ENCODE data around the gene ARRDC5. TPM values are rescaled to one million over a fixed set of nuclear protein-coding genes. Genes with fewer than 3 reads are reported as not detected.
A peak's percentile ranks its signal among the peaks of the same experiment; 100 is the strongest.

Gene ARRDC5
- total and polyA plus RNA-seq, 2 of the 13 experiments (the other 11 are each of a cell fraction or from before 2014, with no cell fraction given) = not detected

DNA sequence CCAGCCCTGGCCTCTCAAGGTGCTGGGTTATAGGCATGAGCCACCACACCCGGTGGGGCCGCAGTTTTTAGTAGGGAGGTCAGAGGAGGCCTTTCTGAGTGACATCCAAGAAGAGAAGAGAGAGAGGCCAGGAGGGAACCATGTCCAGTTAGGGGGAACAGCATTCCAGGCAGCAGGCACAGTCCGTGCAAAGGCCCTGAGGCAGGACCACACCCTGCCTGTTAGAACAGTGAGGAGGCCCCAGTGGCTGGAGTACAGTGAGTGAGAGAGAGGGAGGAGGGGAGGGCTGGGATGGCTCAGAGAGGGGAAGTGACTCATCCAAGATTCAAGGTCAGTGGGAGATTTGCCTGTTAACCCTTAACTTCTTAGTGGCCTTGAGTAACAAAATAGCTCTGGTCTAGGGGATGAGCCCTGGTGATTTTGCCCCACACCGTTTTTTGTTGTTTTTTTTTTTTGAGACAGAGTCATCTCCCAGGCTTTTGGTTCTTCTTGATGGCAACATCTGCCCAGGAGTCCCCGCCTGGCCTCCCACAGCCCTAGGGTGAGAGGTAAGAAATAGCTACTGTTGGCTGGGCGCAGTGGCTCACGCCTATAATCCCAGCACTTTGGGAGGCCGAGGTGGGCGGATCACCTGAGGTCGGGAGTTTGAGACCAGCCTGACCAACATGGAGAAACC, 32.5 kb downstream of the ARRDC5 start (continued):
- TF ChIP-seq PHF8 (CRISPR knock-in tag; IDR thresholded peaks at IDR 0.05) (peak; percentile 31; the same call in 1 of the 2 replicates), ZNF615 (CRISPR knock-in tag; IDR thresholded peaks at IDR 0.05; ENCODE audit: borderline replicate concordance) (no peak), JARID2 (CRISPR knock-in tag; IDR thresholded peaks at IDR 0.05; ENCODE audit: insufficient replicate concordance) (no peak), KDM4B (CRISPR knock-in tag; IDR thresholded peaks at IDR 0.05) (no peak; the same call in 1 of the 2 replicates), TEAD2 (CRISPR knock-in tag; IDR thresholded peaks at IDR 0.05) (no peak), NFIB (CRISPR knock-in tag; IDR thresholded peaks at IDR 0.05; ENCODE audit: borderline replicate concordance) (no peak), ZNF839 (CRISPR knock-in tag; IDR thresholded peaks at IDR 0.05; ENCODE audit: borderline replicate concordance) (no peak), NFE2L1 (CRISPR knock-in tag; IDR thresholded peaks at IDR 0.05; ENCODE audit: borderline replicate concordance) (no peak), RARG (CRISPR knock-in tag; IDR thresholded peaks at IDR 0.05; ENCODE audit: low read depth) (no peak), YEATS2 (CRISPR knock-in tag; IDR thresholded peaks at IDR 0.05; ENCODE audit: borderline replicate concordance) (no peak; the same call in 1 of the 2 replicates), ZNF124 (CRISPR knock-in tag; IDR thresholded peaks at IDR 0.05) (peak; percentile 29; the same call in 1 of the 2 replicates), ZNF205 (CRISPR knock-in tag; IDR thresholded peaks at IDR 0.05) (0 out of 2 replicates have a peak, but pooled peaks have one; percentile 56), ZNF225 (CRISPR knock-in tag; IDR thresholded peaks at IDR 0.05) (no peak), ZNF383 (CRISPR knock-in tag; IDR thresholded peaks at IDR 0.05; ENCODE audit: borderline replicate concordance) (no peak), ZNF660 (CRISPR knock-in tag; IDR thresholded peaks at IDR 0.05; ENCODE audit: borderline replicate concordance, low read depth) (no peak), PRMT3 (CRISPR knock-in tag; IDR thresholded peaks at IDR 0.05; ENCODE audit: borderline replicate concordance, low read depth) (no peak), ZNF550 (CRISPR knock-in tag; IDR thresholded peaks at IDR 0.05; ENCODE audit: borderline replicate concordance) (no peak), ZNF773 (CRISPR knock-in tag; IDR thresholded peaks at IDR 0.05; ENCODE audit: borderline replicate concordance) (no peak), ZNF792 (CRISPR knock-in tag; IDR thresholded peaks at IDR 0.05) (0 out of 2 replicates have a peak, but pooled peaks have one; percentile 31), ZNF510 (CRISPR knock-in tag; IDR thresholded peaks at IDR 0.05; ENCODE audit: low read depth) (no peak), ZNF264 (CRISPR knock-in tag; IDR thresholded peaks at IDR 0.05) (peak; percentile 54; the same call in 1 of the 2 replicates), ZNF775 (CRISPR knock-in tag; IDR thresholded peaks at IDR 0.05; ENCODE audit: borderline replicate concordance) (no peak), ZNF296 (CRISPR knock-in tag; conservative IDR thresholded peaks at IDR 0.05) (no peak), ARNT (IDR thresholded peaks at IDR 0.05) (no peak)
- TF ChIP-seq, protein P1, sequence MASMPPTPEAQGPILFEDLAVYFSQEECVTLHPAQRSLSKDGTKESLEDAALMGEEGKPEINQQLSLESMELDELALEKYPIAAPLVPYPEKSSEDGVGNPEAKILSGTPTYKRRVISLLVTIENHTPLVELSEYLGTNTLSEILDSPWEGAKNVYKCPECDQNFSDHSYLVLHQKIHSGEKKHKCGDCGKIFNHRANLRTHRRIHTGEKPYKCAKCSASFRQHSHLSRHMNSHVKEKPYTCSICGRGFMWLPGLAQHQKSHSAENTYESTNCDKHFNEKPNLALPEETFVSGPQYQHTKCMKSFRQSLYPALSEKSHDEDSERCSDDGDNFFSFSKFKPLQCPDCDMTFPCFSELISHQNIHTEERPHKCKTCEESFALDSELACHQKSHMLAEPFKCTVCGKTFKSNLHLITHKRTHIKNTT (CRISPR knock-in tag; IDR thresholded peaks at IDR 0.05) = no peak
- TF ChIP-seq, protein P2, sequence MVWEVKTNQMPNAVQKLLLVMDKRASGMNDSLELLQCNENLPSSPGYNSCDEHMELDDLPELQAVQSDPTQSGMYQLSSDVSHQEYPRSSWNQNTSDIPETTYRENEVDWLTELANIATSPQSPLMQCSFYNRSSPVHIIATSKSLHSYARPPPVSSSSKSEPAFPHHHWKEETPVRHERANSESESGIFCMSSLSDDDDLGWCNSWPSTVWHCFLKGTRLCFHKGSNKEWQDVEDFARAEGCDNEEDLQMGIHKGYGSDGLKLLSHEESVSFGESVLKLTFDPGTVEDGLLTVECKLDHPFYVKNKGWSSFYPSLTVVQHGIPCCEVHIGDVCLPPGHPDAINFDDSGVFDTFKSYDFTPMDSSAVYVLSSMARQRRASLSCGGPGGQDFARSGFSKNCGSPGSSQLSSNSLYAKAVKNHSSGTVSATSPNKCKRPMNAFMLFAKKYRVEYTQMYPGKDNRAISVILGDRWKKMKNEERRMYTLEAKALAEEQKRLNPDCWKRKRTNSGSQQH (CRISPR knock-in tag; IDR thresholded peaks at IDR 0.05; ENCODE audit: low read depth) = no peak
- TF ChIP-seq, protein P3, sequence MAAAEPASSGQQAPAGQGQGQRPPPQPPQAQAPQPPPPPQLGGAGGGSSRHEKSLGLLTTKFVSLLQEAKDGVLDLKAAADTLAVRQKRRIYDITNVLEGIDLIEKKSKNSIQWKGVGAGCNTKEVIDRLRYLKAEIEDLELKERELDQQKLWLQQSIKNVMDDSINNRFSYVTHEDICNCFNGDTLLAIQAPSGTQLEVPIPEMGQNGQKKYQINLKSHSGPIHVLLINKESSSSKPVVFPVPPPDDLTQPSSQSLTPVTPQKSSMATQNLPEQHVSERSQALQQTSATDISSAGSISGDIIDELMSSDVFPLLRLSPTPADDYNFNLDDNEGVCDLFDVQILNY (CRISPR knock-in tag; conservative IDR thresholded peaks at IDR 0.05) = no peak
- TF ChIP-seq, protein P4, sequence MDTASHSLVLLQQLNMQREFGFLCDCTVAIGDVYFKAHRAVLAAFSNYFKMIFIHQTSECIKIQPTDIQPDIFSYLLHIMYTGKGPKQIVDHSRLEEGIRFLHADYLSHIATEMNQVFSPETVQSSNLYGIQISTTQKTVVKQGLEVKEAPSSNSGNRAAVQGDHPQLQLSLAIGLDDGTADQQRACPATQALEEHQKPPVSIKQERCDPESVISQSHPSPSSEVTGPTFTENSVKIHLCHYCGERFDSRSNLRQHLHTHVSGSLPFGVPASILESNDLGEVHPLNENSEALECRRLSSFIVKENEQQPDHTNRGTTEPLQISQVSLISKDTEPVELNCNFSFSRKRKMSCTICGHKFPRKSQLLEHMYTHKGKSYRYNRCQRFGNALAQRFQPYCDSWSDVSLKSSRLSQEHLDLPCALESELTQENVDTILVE (CRISPR knock-in tag; IDR thresholded peaks at IDR 0.05) = peak; percentile 74
